Body of pancreas (tissue), 4 donors: ENCODE measurements around the gene PPAT. TPM values are rescaled to one million over a fixed set of nuclear protein-coding genes. Genes with fewer than 3 reads are reported as not detected.

Experiments used
- ATAC-seq: fragments of 150-250 bp; one replicate; pipeline ENCODE4 v1.9.1; 2016
- DNase-seq, 4 donors: peaks; one replicate each; pipeline ENCODE4 v3.0.0-alpha.2; 2019
- H3K27ac ChIP-seq, 4 donors: fragments of 200-600 bp; sonication (generic); 1 replicate in 3 of 4; 2 replicates in 1 of 4; pipeline versions ENCODE4 v1.5.1 to v1.6.1; 2016 to 2019; ENCODE audit warnings: mild to moderate bottlenecking in 1 of 4, mixed read lengths in 1 of 4, moderate library complexity in 1 of 4
- H3K27me3 ChIP-seq, 2 donors: fragments of 200-600 bp; sonication (generic); one replicate each; pipeline ENCODE4 v1.6.0; 2016; ENCODE audit warnings: mild to moderate bottlenecking in 1 of 2
- H3K36me3 ChIP-seq, 2 donors: fragments of 200-600 bp; sonication (generic); replicated peaks in 1 of 2; 2 replicates each; pipeline ENCODE4 v1.5.1; 2016; ENCODE audit warnings: low read depth in 2 of 2; ENCODE audit not compliant: insufficient read depth in 1 of 2
- H3K4me1 ChIP-seq: fragments of 200-600 bp; sonication (generic); one replicate; pipeline ENCODE4 v1.6.0; 2016
- H3K4me3 ChIP-seq, 2 donors: fragments of 200-600 bp; sonication (generic); 1 replicate in 1 of 2; 2 replicates in 1 of 2; pipeline ENCODE4 v1.5.1; 2016 to 2019
- H3K9me3 ChIP-seq, 3 donors: fragments of 200-600 bp; sonication (generic); 1 replicate in 2 of 3; 2 replicates in 1 of 3; pipeline ENCODE4 v1.5.1; 2016
- CTCF ChIP-seq, 7 experiments: fragments of 450-650 bp in 4 of 7; fragments of 200-600 bp in 3 of 7; sonication (generic) in 3 of 7; IDR thresholded peaks; one replicate each; pipeline ENCODE4 v1.5.1; 2016 to 2019; ENCODE audit warnings: antibody characterized with exemption in 7 of 7
- POLR2A ChIP-seq, 3 donors: fragments of 450-650 bp; IDR thresholded peaks; one replicate each; pipeline ENCODE4 v1.6.1; 2016; ENCODE audit warnings: antibody characterized with exemption in 3 of 3, mild to moderate bottlenecking in 2 of 3
- WGBS, 2 donors: methylation state at CpG; one replicate each; pipeline ENCODE4 v1.1.5; 2017; 5-methylcytosine and 5-hydroxymethylcytosine counted together
- intact Hi-C: fragments of 100-400 bp; cut with DNase I; formaldehyde crosslinking; loops from one replicate; pipeline ENCODE4 v1.15.1; 2023
- total RNA-seq, 2 donors: library from RNA; depleted of rRNA; stranded (reverse); fragments of >200 nt; gene quantifications; one replicate each; pipeline ENCODE4 v1.1.0, GENCODE V29; 2016

The PPAT gene
- total RNA-seq, 2 donors from 2014 or later, result 3.3 to 4.9 TPM

- Histone ChIP-seq H3K4me1 (no peaks in the 10 kb centered on the region), H3K36me3 (peaks cover 0 to 5% of the 10 kb centered on the region in 2 donors), H3K27me3 (no peaks in the 10 kb centered on the region), H3K9me3 (no peaks in the 10 kb centered on the region), H3K27ac (no peak overlapping the region), H3K4me3 (no peak overlapping the region)
- ATAC-seq, result no peak
- TF ChIP-seq POLR2A (IDR thresholded peaks at IDR 0.05), result no peak
- TF ChIP-seq CTCF (IDR thresholded peaks at IDR 0.05), result no peak
- DNase-seq, result no peak
- 90 to 91% methylated on average over 4 of the region's 4 CpGs for WGBS, 2 donors
- intact Hi-C loops, result no loop called here
These were observed 90.0 kb downstream of the PPAT start for GRCh38 chr4:56345458-56345857.

Other genes starting within 250 kb of the PPAT start
- gene AASDH, start 48.1 kb downstream of the PPAT start, total RNA-seq, result 10 to 100 TPM in 1 of 2 donors, 1 to 10 TPM in 1; 5.4 to 33.6 TPM
- gene PAICS, start 645 bp upstream of the PPAT start, total RNA-seq, result 10 to 100 TPM; 15.0 to 17.1 TPM
- gene SRP72, start 32.0 kb upstream of the PPAT start, total RNA-seq, result 10 to 100 TPM; 39.4 to 75.8 TPM
- not detected for gene ARL9, start 70.2 kb upstream of the PPAT start, total RNA-seq
- gene HOPX, start 245.7 kb upstream of the PPAT start, total RNA-seq, result 1 to 10 TPM in 1 of 2 donors, not detected in 1; 1.6 TPM